Panc1 (cell line): ENCODE results near the gene HINT3. TPM values are rescaled to one million over a fixed set of nuclear protein-coding genes. Genes with fewer than 3 reads are reported as not detected.

Experiments used
- ATAC-seq: fragments of 200-7000 bp; cut with Tn5 transposase; 2 replicates; pipeline ENCODE4 v1.9.1; 2020; ENCODE audit warnings: mild to moderate bottlenecking, moderate library complexity
- BruUV-seq: library from RNA; stranded (reverse); fragments of 400-500 nt; replicated peaks from 2 replicates; lab custom pipeline; 2021; lab: Mats Ljungman, UMichigan
- CTCF ChIA-PET: fragments of 300-600 bp; sonication (Branson Sonifier 250); formaldehyde crosslinking; loops from one replicate; lab custom pipeline; 2022; ENCODE audit warnings: antibody characterized with exemption; lab: Charles Lee
- POLR2A ChIA-PET: fragments of 300-600 bp; sonication (Branson Sonifier 250); formaldehyde crosslinking; loops from one replicate; lab custom pipeline; 2022; ENCODE audit warnings: antibody characterized with exemption; lab: Charles Lee
- DNase-seq: peaks from one replicate; pipeline ENCODE4 v3.0.0-alpha.2; 2010; ENCODE audit warnings: low read depth, low spot score
- H3K27ac ChIP-seq: 2 replicates; pipeline ENCODE4 v1.5.1; 2011; ENCODE audit warnings: mild to moderate bottlenecking, low read length, inconsistent platforms
- H3K27me3 ChIP-seq: fragments of 200-500 bp; sonication (Bioruptor generic); 2 replicates; pipeline ENCODE4 v1.6.0; 2014; ENCODE audit warnings: low read length, inconsistent platforms; ENCODE audit not compliant: control insufficient read depth, insufficient read depth
- H3K36me3 ChIP-seq: fragments of 200-500 bp; sonication (Bioruptor generic); 2 replicates; pipeline ENCODE4 v1.5.1; 2014; ENCODE audit warnings: inconsistent platforms, mild to moderate bottlenecking, low read length, moderate library complexity; ENCODE audit not compliant: control insufficient read depth, insufficient read depth
- H3K4me1 ChIP-seq: 2 replicates; pipeline ENCODE4 v1.5.1; 2011; ENCODE audit warnings: inconsistent platforms, mild to moderate bottlenecking, low read length, moderate library complexity; ENCODE audit not compliant: control insufficient read depth, insufficient read depth
- H3K4me3 ChIP-seq, 2 experiments: 2 replicates each; pipeline ENCODE4 v1.5.1; 2011 to 2012; ENCODE audit warnings: low read depth in 2 of 2, low read length in 2 of 2, mild to moderate bottlenecking in 2 of 2, inconsistent platforms in 1 of 2, moderate library complexity in 1 of 2
- H3K9me3 ChIP-seq: fragments of 200-500 bp; sonication (Bioruptor generic); 2 replicates; pipeline ENCODE4 v1.5.1; 2014; ENCODE audit warnings: low read depth, mild to moderate bottlenecking, inconsistent platforms, low read length, moderate library complexity; ENCODE audit not compliant: control insufficient read depth, insufficient read depth
- POLR2AphosphoS5 ChIP-seq: IDR thresholded peaks from 2 replicates; pipeline ENCODE4 v1.6.1; 2012; ENCODE audit warnings: mild to moderate bottlenecking, low read depth, low read length, moderate library complexity
- SIN3A ChIP-seq: IDR thresholded peaks from 2 replicates; pipeline ENCODE4 v1.6.1; 2012; ENCODE audit warnings: low read depth, mild to moderate bottlenecking, low read length, moderate library complexity, borderline replicate concordance; ENCODE audit not compliant: insufficient read depth
- TCF7L2 ChIP-seq: IDR thresholded peaks from 2 replicates; pipeline ENCODE4 v1.6.1; 2011; ENCODE audit warnings: mild to moderate bottlenecking, low read depth, low read length, inconsistent platforms
- in situ Hi-C: cut with HindIII; loops from 2 replicates; pipeline ENCODE4 v1.10.0; 2016; ENCODE audit warnings: low sequenced_read_pairs, low pct_unique_long_range_greater_than_20kb
- intact Hi-C: fragments of 100-400 bp; cut with micrococcal nuclease; formaldehyde crosslinking; loops from one replicate; pipeline ENCODE4 v1.10.0; 2022; ENCODE audit not compliant: unreplicated experiment
- total RNA-seq: library from RNA; stranded (reverse); gene quantifications from one replicate; pipeline ENCODE4 v1.2.1, GENCODE V29; 2021; ENCODE audit not compliant: unreplicated experiment
- TF ChIP-seq, protein P1 (sequence below): fragments of 450-650 bp; IDR thresholded peaks from 2 replicates; pipeline ENCODE4 v1.5.1; 2017; ENCODE audit warnings: mild to moderate bottlenecking
- TF ChIP-seq, protein P2 (sequence below), 2 experiments: IDR thresholded peaks; 2 replicates each; pipeline ENCODE4 v1.6.1; 2011 to 2012; ENCODE audit warnings: low read depth in 2 of 2, control low read depth in 1 of 2, low read length in 1 of 2, mild to moderate bottlenecking in 1 of 2, moderate library complexity in 1 of 2; ENCODE audit not compliant: insufficient read depth in 1 of 2

The HINT3 gene
- total RNA-seq, 1 experiment from 2014 or later: 11.5 TPM

DNA sequence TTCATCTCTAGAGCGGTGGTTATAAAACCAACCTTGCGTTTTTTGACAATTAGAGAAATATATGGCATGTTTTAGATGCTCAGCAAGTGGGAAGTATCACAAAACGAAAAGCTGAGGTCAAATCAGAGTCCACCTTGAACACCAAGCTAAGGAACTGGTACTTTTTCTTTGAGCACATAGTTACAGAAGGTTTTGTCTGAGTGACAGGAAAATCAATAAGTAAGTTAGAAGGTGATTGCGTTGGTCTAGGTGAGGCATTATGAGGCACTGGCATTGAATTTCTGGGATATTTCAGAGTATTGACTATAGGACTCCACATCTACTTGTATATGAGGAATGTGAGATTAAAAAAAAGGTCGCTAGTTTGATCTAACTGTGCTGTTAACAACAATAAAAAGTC, 597 bp upstream of the HINT3 start:
- intact Hi-C loops (loop anchor here (2.0 kb wide), 1 partner anchor 175 kb away; no protein-coding TSS in a partner anchor), in situ Hi-C loops (no loop called here)
- peak overlapping the region; percentile 81 for H3K27ac ChIP-seq
- H3K4me3 ChIP-seq: peak overlapping the region; percentile 72 to 87
- H3K36me3 ChIP-seq: no peaks in the 10 kb centered on the region
- no peak for DNase-seq
- ChIA-PET CTCF (interaction anchor here (0.6 to 1.8 kb wide), 19 partner anchors 8 to 222 kb away, joined by 3 to 16 read pairs (median 4); partner anchors contain the start of gene NCOA7), POLR2A (interaction anchor here (0.5 to 0.7 kb wide), 2 partner anchors 278 to 1344 kb away, joined by 3 to 7 read pairs; no protein-coding TSS in a partner anchor)
- BruUV-seq: no TSS peak
- no peaks in the 10 kb centered on the region for H3K9me3 ChIP-seq
- TF ChIP-seq TCF7L2 (no peak), SIN3A (no peak), POLR2AphosphoS5 (no peak)
- TF ChIP-seq, protein P1, sequence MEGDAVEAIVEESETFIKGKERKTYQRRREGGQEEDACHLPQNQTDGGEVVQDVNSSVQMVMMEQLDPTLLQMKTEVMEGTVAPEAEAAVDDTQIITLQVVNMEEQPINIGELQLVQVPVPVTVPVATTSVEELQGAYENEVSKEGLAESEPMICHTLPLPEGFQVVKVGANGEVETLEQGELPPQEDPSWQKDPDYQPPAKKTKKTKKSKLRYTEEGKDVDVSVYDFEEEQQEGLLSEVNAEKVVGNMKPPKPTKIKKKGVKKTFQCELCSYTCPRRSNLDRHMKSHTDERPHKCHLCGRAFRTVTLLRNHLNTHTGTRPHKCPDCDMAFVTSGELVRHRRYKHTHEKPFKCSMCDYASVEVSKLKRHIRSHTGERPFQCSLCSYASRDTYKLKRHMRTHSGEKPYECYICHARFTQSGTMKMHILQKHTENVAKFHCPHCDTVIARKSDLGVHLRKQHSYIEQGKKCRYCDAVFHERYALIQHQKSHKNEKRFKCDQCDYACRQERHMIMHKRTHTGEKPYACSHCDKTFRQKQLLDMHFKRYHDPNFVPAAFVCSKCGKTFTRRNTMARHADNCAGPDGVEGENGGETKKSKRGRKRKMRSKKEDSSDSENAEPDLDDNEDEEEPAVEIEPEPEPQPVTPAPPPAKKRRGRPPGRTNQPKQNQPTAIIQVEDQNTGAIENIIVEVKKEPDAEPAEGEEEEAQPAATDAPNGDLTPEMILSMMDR: no peak
- TF ChIP-seq, protein P2, sequence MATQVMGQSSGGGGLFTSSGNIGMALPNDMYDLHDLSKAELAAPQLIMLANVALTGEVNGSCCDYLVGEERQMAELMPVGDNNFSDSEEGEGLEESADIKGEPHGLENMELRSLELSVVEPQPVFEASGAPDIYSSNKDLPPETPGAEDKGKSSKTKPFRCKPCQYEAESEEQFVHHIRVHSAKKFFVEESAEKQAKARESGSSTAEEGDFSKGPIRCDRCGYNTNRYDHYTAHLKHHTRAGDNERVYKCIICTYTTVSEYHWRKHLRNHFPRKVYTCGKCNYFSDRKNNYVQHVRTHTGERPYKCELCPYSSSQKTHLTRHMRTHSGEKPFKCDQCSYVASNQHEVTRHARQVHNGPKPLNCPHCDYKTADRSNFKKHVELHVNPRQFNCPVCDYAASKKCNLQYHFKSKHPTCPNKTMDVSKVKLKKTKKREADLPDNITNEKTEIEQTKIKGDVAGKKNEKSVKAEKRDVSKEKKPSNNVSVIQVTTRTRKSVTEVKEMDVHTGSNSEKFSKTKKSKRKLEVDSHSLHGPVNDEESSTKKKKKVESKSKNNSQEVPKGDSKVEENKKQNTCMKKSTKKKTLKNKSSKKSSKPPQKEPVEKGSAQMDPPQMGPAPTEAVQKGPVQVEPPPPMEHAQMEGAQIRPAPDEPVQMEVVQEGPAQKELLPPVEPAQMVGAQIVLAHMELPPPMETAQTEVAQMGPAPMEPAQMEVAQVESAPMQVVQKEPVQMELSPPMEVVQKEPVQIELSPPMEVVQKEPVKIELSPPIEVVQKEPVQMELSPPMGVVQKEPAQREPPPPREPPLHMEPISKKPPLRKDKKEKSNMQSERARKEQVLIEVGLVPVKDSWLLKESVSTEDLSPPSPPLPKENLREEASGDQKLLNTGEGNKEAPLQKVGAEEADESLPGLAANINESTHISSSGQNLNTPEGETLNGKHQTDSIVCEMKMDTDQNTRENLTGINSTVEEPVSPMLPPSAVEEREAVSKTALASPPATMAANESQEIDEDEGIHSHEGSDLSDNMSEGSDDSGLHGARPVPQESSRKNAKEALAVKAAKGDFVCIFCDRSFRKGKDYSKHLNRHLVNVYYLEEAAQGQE (IDR thresholded peaks at IDR 0.05; ENCODE audit: insufficient read depth in 1 of 2, low read depth in 2 of 2, low read length in 1 of 2): no peak
- H3K27me3 ChIP-seq: no peaks in the 10 kb centered on the region
- peaks cover 23% of the 10 kb centered on the region for H3K4me1 ChIP-seq
- ATAC-seq: no peak

DNA sequence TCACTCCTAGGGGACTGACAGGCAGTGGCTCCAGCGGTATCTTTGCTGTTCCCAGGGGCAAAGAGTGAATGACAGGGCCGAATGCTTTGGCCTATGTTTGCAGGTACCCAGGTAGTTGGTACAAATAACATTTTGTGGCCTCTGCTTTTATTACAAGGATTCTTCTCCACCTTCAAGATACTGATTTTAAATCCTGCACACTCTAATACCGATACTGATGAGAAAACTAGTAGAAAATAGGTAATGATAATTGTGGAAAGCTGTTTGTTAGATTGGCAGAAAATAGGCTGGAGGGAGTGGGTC, 772 bp downstream of the HINT3 start:
- H3K9me3 ChIP-seq: no peaks in the 10 kb centered on the region
- intact Hi-C loops: loop anchor here (2.0 kb wide), 1 partner anchor 177 kb away; no protein-coding TSS in a partner anchor
- ChIA-PET CTCF (interaction anchor here (1.0 to 1.7 kb wide), 4 partner anchors 17 to 167 kb away, joined by 3 to 16 read pairs (median 5); partner anchors contain the start of gene TRMT11), POLR2A (no interaction called here)
- no peak for ATAC-seq
- TF ChIP-seq, protein P1: no peak
- no peak for TF ChIP-seq SIN3A
- TF ChIP-seq TCF7L2: no peak
- TF ChIP-seq POLR2AphosphoS5: no peak
- TF ChIP-seq, protein P2 (IDR thresholded peaks at IDR 0.05; ENCODE audit: insufficient read depth in 1 of 2, low read depth in 2 of 2, low read length in 1 of 2): no peak
- H3K27ac ChIP-seq: peak overlapping the region; percentile 79
- no TSS peak for BruUV-seq
- no peaks in the 10 kb centered on the region for H3K27me3 ChIP-seq
- H3K36me3 ChIP-seq: no peaks in the 10 kb centered on the region
- in situ Hi-C loops: no loop called here
- DNase-seq: no peak
- H3K4me1 ChIP-seq: peaks cover 23% of the 10 kb centered on the region
- H3K4me3 ChIP-seq: peak overlapping the region; percentile 72 to 87
